GM23338 (cell line): ENCODE results near the gene SEC23IP. TPM values are rescaled to one million over a fixed set of nuclear protein-coding genes. Genes with fewer than 3 reads are reported as not detected.

Experiments
- ATAC-seq: fragments of 200-7000 bp; cut with Tn5 transposase; 3 replicates; pipeline ENCODE4 v1.9.1; 2020
- DNase-seq: peaks from one replicate; pipeline ENCODE4 v3.0.0-alpha.2; 2015; ENCODE audit warnings: low spot score
- H2AFZ ChIP-seq: fragments of 200-600 bp; sonication (generic); 2 replicates; pipeline ENCODE4 v1.8.0; 2016; ENCODE audit warnings: antibody characterized with exemption, mild to moderate bottlenecking, moderate library complexity
- H3F3A ChIP-seq: fragments of 200-600 bp; sonication (generic); replicated peaks from 2 replicates; pipeline ENCODE4 v1.8.0; 2017; ENCODE audit warnings: antibody characterized with exemption, mixed run types, low read depth
- H3K27ac ChIP-seq: fragments of 200-600 bp; sonication (generic); 2 replicates; pipeline ENCODE4 v1.6.1; 2016; ENCODE audit warnings: low read depth
- H3K27me3 ChIP-seq: fragments of 200-600 bp; sonication (generic); 2 replicates; pipeline ENCODE4 v1.8.0; 2016; ENCODE audit warnings: mild to moderate bottlenecking, mixed run types, moderate library complexity; ENCODE audit not compliant: insufficient read depth
- H3K36me3 ChIP-seq: fragments of 200-600 bp; sonication (generic); 2 replicates; pipeline ENCODE4 v1.8.0; 2016; ENCODE audit warnings: mild to moderate bottlenecking; ENCODE audit not compliant: insufficient read depth
- H3K4me1 ChIP-seq: fragments of 200-600 bp; sonication (generic); 2 replicates; pipeline ENCODE4 v1.8.0; 2016; ENCODE audit warnings: mild to moderate bottlenecking, moderate library complexity; ENCODE audit not compliant: insufficient read depth
- H3K4me2 ChIP-seq: fragments of 200-600 bp; sonication (generic); 2 replicates; pipeline ENCODE4 v1.7.1; 2017; ENCODE audit warnings: mixed run types
- H3K4me3 ChIP-seq: fragments of 200-600 bp; sonication (generic); 2 replicates; pipeline ENCODE4 v1.6.1; 2016; ENCODE audit warnings: mixed run types
- H3K79me2 ChIP-seq: fragments of 200-600 bp; sonication (generic); replicated peaks from 2 replicates; pipeline ENCODE4 v1.8.0; 2017; ENCODE audit warnings: mild to moderate bottlenecking; ENCODE audit not compliant: insufficient read depth
- H3K9me2 ChIP-seq: fragments of 200-600 bp; sonication (generic); 2 replicates; pipeline ENCODE4 v1.8.0; 2017; ENCODE audit not compliant: insufficient read depth
- H4K20me1 ChIP-seq: fragments of 200-600 bp; sonication (generic); replicated peaks from 2 replicates; pipeline ENCODE4 v1.8.0; 2017; ENCODE audit warnings: mild to moderate bottlenecking; ENCODE audit not compliant: insufficient read depth
- H3K27ac Mint-ChIP-seq: 2 replicates; pipeline ENCODE4 v1.8.0; 2020; ENCODE audit warnings: inconsistent platforms, mild to moderate bottlenecking, moderate library complexity, mixed read lengths
- H3K27me3 Mint-ChIP-seq: 3 replicates; pipeline ENCODE4 v1.8.0; 2022; ENCODE audit warnings: low read depth, mild to moderate bottlenecking, moderate library complexity, mixed read lengths, inconsistent platforms; ENCODE audit not compliant: insufficient read depth, poor library complexity
- H3K36me3 Mint-ChIP-seq: 3 replicates; pipeline ENCODE4 v1.8.0; 2021; ENCODE audit warnings: low read depth, mild to moderate bottlenecking, inconsistent platforms, moderate library complexity, mixed read lengths
- H3K4me1 Mint-ChIP-seq: 3 replicates; pipeline ENCODE4 v1.8.0; 2020; ENCODE audit warnings: mild to moderate bottlenecking, inconsistent platforms, mixed read lengths
- H3K4me3 Mint-ChIP-seq: 3 replicates; pipeline ENCODE4 v1.8.0; 2021; ENCODE audit warnings: moderate library complexity, mild to moderate bottlenecking, inconsistent platforms, mixed read lengths
- H3K9me3 Mint-ChIP-seq: 3 replicates; pipeline ENCODE4 v1.8.0; 2020; ENCODE audit warnings: moderate library complexity, mild to moderate bottlenecking, inconsistent platforms, mixed read lengths
- CREB1 ChIP-seq: fragments of 250-450 bp; sonication (Bioruptor Pico); IDR thresholded peaks from 2 replicates; pipeline ENCODE4 v1.5.0; 2020; ENCODE audit warnings: low read depth, mild to moderate bottlenecking, moderate library complexity
- CTCF ChIP-seq, 2 experiments: fragments of 200-600 bp in 1 of 2; sonication (generic) in 1 of 2; conservative IDR thresholded peaks; 2 replicates each; pipeline versions ENCODE4 v1.5.1 to v1.6.1; 2016 to 2017; ENCODE audit warnings: antibody characterized with exemption in 2 of 2, low read depth in 2 of 2, mild to moderate bottlenecking in 2 of 2, moderate library complexity in 1 of 2
- ETS1 ChIP-seq: IDR thresholded peaks from 2 replicates; pipeline ENCODE4 v1.6.1; 2016; ENCODE audit warnings: antibody characterized with exemption
- EZH2 ChIP-seq: fragments of 200-600 bp; sonication (generic); IDR thresholded peaks from one replicate; pipeline ENCODE4 v1.8.0; 2017; ENCODE audit warnings: antibody characterized with exemption, mild to moderate bottlenecking, low read depth; ENCODE audit not compliant: unreplicated experiment
- EZH2phosphoT487 ChIP-seq: fragments of 200-600 bp; sonication (generic); IDR thresholded peaks from one replicate; pipeline ENCODE4 v1.8.1; 2018; ENCODE audit warnings: antibody characterized with exemption; ENCODE audit not compliant: unreplicated experiment
- JUNB ChIP-seq: IDR thresholded peaks from one replicate; pipeline ENCODE4 v1.6.1; 2016; ENCODE audit warnings: antibody characterized with exemption; ENCODE audit not compliant: unreplicated experiment
- NANOG ChIP-seq: IDR thresholded peaks from 2 replicates; pipeline ENCODE4 v1.6.1; 2016; ENCODE audit warnings: antibody characterized with exemption, borderline replicate concordance
- POLR2AphosphoS5 ChIP-seq: IDR thresholded peaks from 2 replicates; pipeline ENCODE4 v1.6.1; 2016; ENCODE audit warnings: antibody characterized with exemption, low read depth
- REST ChIP-seq: IDR thresholded peaks from one replicate; pipeline ENCODE4 v1.6.1; 2018; ENCODE audit warnings: antibody characterized with exemption; ENCODE audit not compliant: unreplicated experiment
- STAT1 ChIP-seq: IDR thresholded peaks from one replicate; pipeline ENCODE4 v1.6.1; 2016; ENCODE audit warnings: antibody characterized with exemption; ENCODE audit not compliant: unreplicated experiment
- ZNF114 ChIP-seq: fragments of 250-450 bp; sonication (Bioruptor Pico); IDR thresholded peaks from 2 replicates; pipeline ENCODE4 v1.5.0; 2020; ENCODE audit warnings: mild to moderate bottlenecking, moderate library complexity
- ZNF331 ChIP-seq: fragments of 250-450 bp; sonication (Bioruptor Pico); IDR thresholded peaks from 2 replicates; pipeline ENCODE4 v1.5.0; 2020; ENCODE audit warnings: low read depth, mild to moderate bottlenecking, moderate library complexity
- ZNF462 ChIP-seq: fragments of 250-450 bp; sonication (Bioruptor Pico); IDR thresholded peaks from 2 replicates; pipeline ENCODE4 v1.5.0; 2020; ENCODE audit warnings: mild to moderate bottlenecking, moderate library complexity
- polyA plus RNA-seq: library from polyadenylated mRNA; unstranded; fragments of >200 nt; fragmentation: Nextera tagmentation; extraction: Ambion mirVana; gene quantifications from 2 replicates; pipeline ENCODE4 v1.2.1, GENCODE V29; 2016
- total RNA-seq: library from RNA; depleted of rRNA; stranded (reverse); fragments of >200 nt; shearing (Covaris generic); gene quantifications from 2 replicates; pipeline ENCODE4 v1.2.3, GENCODE V29; 2014

SEC23IP gene
- total and polyA plus RNA-seq, 2 experiments from 2014 or later = 35.2 to 35.6 TPM

- no peak overlapping the region for H3K4me3 Mint-ChIP-seq
- ATAC-seq (no peak), DNase-seq (no peak)
- TF ChIP-seq ZNF331 (CRISPR knock-in tag) = no peak
- no peak for TF ChIP-seq NANOG
- no peak for TF ChIP-seq REST
- no peak for TF ChIP-seq CTCF (conservative IDR thresholded peaks at IDR 0.05; ENCODE audit: low read depth in 2 of 2)
- TF ChIP-seq STAT1 = no peak
- TF ChIP-seq POLR2AphosphoS5 = no peak
- TF ChIP-seq JUNB = no peak
- TF ChIP-seq EZH2 = no peak
- TF ChIP-seq ZNF462 (CRISPR knock-in tag) = no peak
- no peak for TF ChIP-seq EZH2phosphoT487
- no peak for TF ChIP-seq ETS1
- TF ChIP-seq CREB1 (CRISPR knock-in tag) = no peak
- TF ChIP-seq ZNF114 (CRISPR knock-in tag) = no peak
- H3K4me1 Mint-ChIP-seq = peaks cover 8% of the 10 kb centered on the region
- Histone ChIP-seq H3K79me2 (peaks cover 97% of the 10 kb centered on the region), H4K20me1 (peaks cover 55% of the 10 kb centered on the region), H3K36me3 (peaks cover 29% of the 10 kb centered on the region), H3K4me3 (no peak overlapping the region), H3F3A (no peaks in the 10 kb centered on the region), H3K27ac (no peak overlapping the region), H3K4me1 (peaks cover 5% of the 10 kb centered on the region; the same call in 1 of the 2 replicates), H3K4me2 (no peak overlapping the region), H3K27me3 (no peaks in the 10 kb centered on the region), H2AFZ (no peak overlapping the region), H3K9me2 (no peaks in the 10 kb centered on the region)
- H3K9me3 Mint-ChIP-seq = no peaks in the 10 kb centered on the region
- peaks cover 43% of the 10 kb centered on the region for H3K36me3 Mint-ChIP-seq
- H3K27me3 Mint-ChIP-seq = no peaks in the 10 kb centered on the region
- no peak overlapping the region for H3K27ac Mint-ChIP-seq
Measured at GRCh38 chr10:119898577-119898976, 6.0 kb downstream of the SEC23IP start.
